Measurements from ENCODE around the gene GRHL3.

Gene GRHL3

GRCh38 chr1:24366707-24367106 lies 47.5 kb downstream of the GRHL3 start:
- in situ Hi-C loops (cut with MboI; ENCODE audit: low sequenced_read_pairs), result no loop called here

GRCh38 chr1:24369199-24369598 lies 50.0 kb downstream of the GRHL3 start:
- in situ Hi-C loops (cut with MboI; ENCODE audit: low sequenced_read_pairs), result no loop called here

- in situ Hi-C loops (cut with MboI; ENCODE audit: low sequenced_read_pairs), result no loop called here
Observed at GRCh38 chr1:24369801-24370200, 50.6 kb downstream of the GRHL3 start.

- in situ Hi-C loops (cut with MboI; ENCODE audit: low sequenced_read_pairs), result no loop called here
Observed at GRCh38 chr1:24373044-24373443, 53.9 kb downstream of the GRHL3 start.

GRCh38 chr1:24373710-24374109 lies 54.6 kb downstream of the GRHL3 start:
- in situ Hi-C loops (cut with MboI; ENCODE audit: low sequenced_read_pairs), result no loop called here

GRCh38 chr1:24374891-24375786 lies 56.0 kb downstream of the GRHL3 start:
- in situ Hi-C loops (cut with MboI; ENCODE audit: low sequenced_read_pairs), result loop anchor here (25.0 kb wide), 1 partner anchor 163 kb away; no protein-coding TSS in a partner anchor

- in situ Hi-C loops (cut with MboI; ENCODE audit: low sequenced_read_pairs), result loop anchor here (25.0 kb wide), 1 partner anchor 168 kb away; no protein-coding TSS in a partner anchor
Observed at GRCh38 chr1:24379733-24380315, 60.7 kb downstream of the GRHL3 start.

GRCh38 chr1:24380508-24380907 lies 61.4 kb downstream of the GRHL3 start:
- in situ Hi-C loops (cut with MboI; ENCODE audit: low sequenced_read_pairs), result loop anchor here (25.0 kb wide), 1 partner anchor 168 kb away; no protein-coding TSS in a partner anchor

- in situ Hi-C loops (cut with MboI; ENCODE audit: low sequenced_read_pairs), result loop anchor here (25.0 kb wide), 1 partner anchor 169 kb away; no protein-coding TSS in a partner anchor
Observed at GRCh38 chr1:24381256-24381655, 62.1 kb downstream of the GRHL3 start.

- in situ Hi-C loops (cut with MboI; ENCODE audit: low sequenced_read_pairs), result loop anchor here (25.0 kb wide), 1 partner anchor 170 kb away; no protein-coding TSS in a partner anchor
Observed at GRCh38 chr1:24382165-24382577, 63.0 kb downstream of the GRHL3 start.

GRCh38 chr1:24383381-24383940 lies 64.3 kb downstream of the GRHL3 start:
- in situ Hi-C loops (cut with MboI; ENCODE audit: low sequenced_read_pairs), result loop anchor here (25.0 kb wide), 1 partner anchor 171 kb away; no protein-coding TSS in a partner anchor

- in situ Hi-C loops (cut with MboI; ENCODE audit: low sequenced_read_pairs), result loop anchor here (25.0 kb wide), 1 partner anchor 172 kb away; no protein-coding TSS in a partner anchor
Observed at GRCh38 chr1:24384251-24385090, 65.3 kb downstream of the GRHL3 start.

- in situ Hi-C loops (cut with MboI; ENCODE audit: low sequenced_read_pairs), result loop anchor here (25.0 kb wide), 1 partner anchor 173 kb away; no protein-coding TSS in a partner anchor
Observed at GRCh38 chr1:24385160-24385940, 66.2 kb downstream of the GRHL3 start.

- in situ Hi-C loops (cut with MboI; ENCODE audit: low sequenced_read_pairs), result loop anchor here (25.0 kb wide), 1 partner anchor 174 kb away; no protein-coding TSS in a partner anchor
Observed at GRCh38 chr1:24386241-24386640, 67.1 kb downstream of the GRHL3 start.

- in situ Hi-C loops (cut with MboI; ENCODE audit: low sequenced_read_pairs), result loop anchor here (25.0 kb wide), 1 partner anchor 175 kb away; no protein-coding TSS in a partner anchor
Observed at GRCh38 chr1:24386931-24387330, 67.8 kb downstream of the GRHL3 start.

- in situ Hi-C loops (cut with MboI; ENCODE audit: low sequenced_read_pairs), result loop anchor here (25.0 kb wide), 1 partner anchor 175 kb away; no protein-coding TSS in a partner anchor
Observed at GRCh38 chr1:24387636-24388175, 68.5 kb downstream of the GRHL3 start.

GRCh38 chr1:24388331-24388885 lies 69.3 kb downstream of the GRHL3 start:
- in situ Hi-C loops (cut with MboI; ENCODE audit: low sequenced_read_pairs), result loop anchor here (25.0 kb wide), 1 partner anchor 176 kb away; no protein-coding TSS in a partner anchor

- in situ Hi-C loops (cut with MboI; ENCODE audit: low sequenced_read_pairs), result loop anchor here (25.0 kb wide), 1 partner anchor 177 kb away; no protein-coding TSS in a partner anchor
Observed at GRCh38 chr1:24389231-24389678, 70.1 kb downstream of the GRHL3 start.
